ENCODE data around the gene ARIH1. TPM values are rescaled to one million over a fixed set of nuclear protein-coding genes. Genes with fewer than 3 reads are reported as not detected.
"Not testable (repeated sequence)": the region's sequence is repeated elsewhere in the genome, so short reads cannot be mapped to it uniquely, and the experiment has no call there.

Gene ARIH1
- total and polyA plus RNA-seq, 8 donors, result 16.1 to 380 (median 29.5) TPM

- intact Hi-C loops (cut with DNase I; ENCODE audit: low total_unique reads), result no loop called here
- Histone ChIP-seq H3K27me3 (no peaks in the 10 kb centered on the region), H3K36me3 (no peaks in the 10 kb centered on the region), H3K4me3 (no peak overlapping the region), H3K27ac (no peak overlapping the region), H3K4me1 (no peaks in the 10 kb centered on the region), H3K9me3 (no peaks in the 10 kb centered on the region)
- no peak for DNase-seq
- 87 to 96% (median 91%) methylated on average over 3 of the region's 3 CpGs for WGBS, 5 donors
- no peak for TF ChIP-seq EP300 (IDR thresholded peaks at IDR 0.05)
- TF ChIP-seq POLR2A (IDR thresholded peaks at IDR 0.05), result no peak
- no peak for TF ChIP-seq CTCF (IDR thresholded peaks at IDR 0.05)
- TF ChIP-seq POLR2AphosphoS5 (IDR thresholded peaks at IDR 0.05), result no peak
Measured at GRCh38 chr15:72614810-72615532, 140.8 kb downstream of the ARIH1 start.

DNA sequence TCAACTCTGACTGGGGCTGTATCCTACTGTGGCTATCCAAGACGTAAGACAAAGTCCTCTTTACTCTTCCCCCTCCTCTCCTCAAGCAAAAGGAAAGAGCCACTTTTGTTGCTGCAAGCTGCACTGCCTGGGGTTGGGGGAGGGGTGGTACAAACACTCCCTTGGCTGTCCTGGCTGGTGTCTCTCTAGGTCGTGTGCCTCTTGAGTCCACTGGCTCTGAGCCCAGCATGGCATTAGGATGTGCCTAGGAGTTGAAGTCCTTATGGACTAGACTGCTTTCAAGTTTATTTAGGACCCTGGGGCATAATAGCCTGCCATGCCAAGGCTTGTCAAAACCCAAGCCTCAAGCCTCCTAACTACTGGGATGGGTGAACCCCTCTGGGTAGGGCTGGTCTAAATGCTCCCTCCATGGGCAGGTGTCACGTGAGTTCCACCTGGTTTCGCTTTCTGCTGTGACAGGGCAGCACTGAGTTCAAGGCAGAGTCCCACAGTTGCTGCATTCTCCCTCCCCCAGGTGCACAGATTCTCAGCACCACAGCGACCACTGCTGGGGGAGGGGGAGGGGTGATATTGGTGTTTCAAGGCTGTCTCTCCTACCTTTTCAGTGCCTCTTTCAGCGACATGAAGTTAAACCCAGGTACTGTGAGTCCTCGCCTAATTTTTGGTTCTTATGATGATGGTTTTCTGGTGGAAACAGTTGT, 141.6 kb downstream of the ARIH1 start:
- WGBS, 5 donors, result 48 to 57% (median 55%) methylated on average over 3 to 7 of the region's 7 CpGs
- H3K27ac ChIP-seq; H3K4me3 ChIP-seq; intact Hi-C loops (cut with DNase I; ENCODE audit: low total_unique reads); H3K4me1 ChIP-seq; H3K9me3 ChIP-seq; H3K27me3 ChIP-seq; H3K36me3 ChIP-seq: not testable (repeated sequence)
- DNase-seq, result peak in 1 of 2 donors; percentile 16

GRCh38 chr15:72616491-72617210, 142.5 kb downstream of the ARIH1 start:
- H3K4me1 ChIP-seq, result no peaks in the 10 kb centered on the region
- no peaks in the 10 kb centered on the region for H3K36me3 ChIP-seq
- no peak overlapping the region for H3K4me3 ChIP-seq
- WGBS, 5 donors, result 81 to 91% (median 86%) methylated on average over 10 of the region's 10 CpGs
- no peak for DNase-seq
- no peaks in the 10 kb centered on the region for H3K9me3 ChIP-seq
- no peak overlapping the region for H3K27ac ChIP-seq
- no peak for TF ChIP-seq POLR2A (IDR thresholded peaks at IDR 0.05)
- no peak for TF ChIP-seq POLR2AphosphoS5 (IDR thresholded peaks at IDR 0.05)
- no peak for TF ChIP-seq EP300 (IDR thresholded peaks at IDR 0.05)
- TF ChIP-seq CTCF (IDR thresholded peaks at IDR 0.05), result no peak
- intact Hi-C loops (cut with DNase I; ENCODE audit: low total_unique reads), result no loop called here
- H3K27me3 ChIP-seq, result no peaks in the 10 kb centered on the region

DNA sequence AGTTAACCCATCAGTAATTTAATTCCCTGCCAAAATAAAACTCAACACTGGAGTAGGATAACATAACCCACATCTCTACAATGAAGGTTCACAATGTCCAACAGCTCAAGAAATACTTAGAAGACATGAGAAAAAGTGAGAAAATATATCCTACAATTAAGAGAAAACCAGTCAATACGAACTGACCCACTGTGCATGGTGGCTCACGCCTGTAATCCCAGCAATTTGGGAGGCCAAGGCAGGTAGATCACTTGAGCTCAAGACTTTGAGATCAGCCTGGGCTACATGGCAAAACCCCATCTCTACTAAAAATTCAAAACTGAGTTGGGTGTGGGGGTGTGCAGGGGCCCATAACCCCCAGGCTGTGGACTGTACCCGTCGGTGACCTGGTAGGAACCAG, 149.7 kb downstream of the ARIH1 start:
- WGBS, 5 donors, result 88 to 96% (median 94%) methylated on average over 4 of the region's 4 CpGs
- intact Hi-C loops (cut with DNase I; ENCODE audit: low total_unique reads), result loop anchor here (10.0 kb wide), 1 partner anchor 51 kb away; no protein-coding TSS in a partner anchor
- H3K4me3 ChIP-seq, H3K27me3 ChIP-seq, H3K27ac ChIP-seq, H3K9me3 ChIP-seq, DNase-seq, H3K4me1 ChIP-seq, H3K36me3 ChIP-seq: not testable (repeated sequence)

GRCh38 chr15:72626153-72626552, 152.0 kb downstream of the ARIH1 start:
- not testable (repeated sequence) for H3K27ac ChIP-seq, H3K36me3 ChIP-seq, H3K9me3 ChIP-seq, H3K4me1 ChIP-seq, H3K27me3 ChIP-seq, DNase-seq, H3K4me3 ChIP-seq
- WGBS, 5 donors, result 65 to 76% (median 71%) methylated on average over 3 of the region's 3 CpGs
- intact Hi-C loops (cut with DNase I; ENCODE audit: low total_unique reads), result loop anchor here (10.0 kb wide), 1 partner anchor 49 kb away; no protein-coding TSS in a partner anchor

- not testable (repeated sequence) for DNase-seq, H3K27me3 ChIP-seq, H3K4me1 ChIP-seq, H3K27ac ChIP-seq, H3K9me3 ChIP-seq, H3K4me3 ChIP-seq, H3K36me3 ChIP-seq
- WGBS, 5 donors, result 72 to 89% (median 84%) methylated on average over 10 to 11 of the region's 11 CpGs
- intact Hi-C loops (cut with DNase I; ENCODE audit: low total_unique reads), result loop anchor here (10.0 kb wide), 1 partner anchor 46 kb away; no protein-coding TSS in a partner anchor
Measured at GRCh38 chr15:72628249-72629067, 154.3 kb downstream of the ARIH1 start.

DNA sequence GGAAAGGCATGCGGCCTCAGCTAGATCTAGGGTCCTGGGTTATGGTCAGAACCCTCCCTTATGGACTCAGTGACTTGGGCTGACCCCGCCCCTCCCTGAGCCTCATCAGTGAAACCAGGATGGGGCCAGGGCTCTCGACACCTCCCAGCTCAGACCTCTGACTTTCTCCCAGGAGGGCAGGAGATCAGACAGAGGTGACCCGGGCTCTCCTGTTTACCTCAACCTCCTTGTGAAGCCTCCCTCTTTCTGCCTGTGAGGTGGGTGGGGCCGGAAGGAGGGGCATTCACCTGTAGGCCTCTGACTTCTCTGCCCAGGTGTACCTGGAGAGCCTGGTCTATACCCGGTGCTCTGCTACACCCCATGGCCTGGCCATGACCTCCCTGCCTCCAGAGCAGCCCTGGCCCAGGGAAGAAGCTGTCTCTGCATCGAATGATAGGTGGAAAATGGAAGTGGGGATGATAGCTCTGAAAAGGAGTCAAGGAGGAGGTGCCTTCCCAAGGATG, 155.0 kb downstream of the ARIH1 start:
- intact Hi-C loops (cut with DNase I; ENCODE audit: low total_unique reads), result loop anchor here (10.0 kb wide), 1 partner anchor 46 kb away; no protein-coding TSS in a partner anchor
- not testable (repeated sequence) for H3K27me3 ChIP-seq, H3K4me3 ChIP-seq, H3K36me3 ChIP-seq, H3K9me3 ChIP-seq, H3K27ac ChIP-seq, H3K4me1 ChIP-seq, DNase-seq
- WGBS, 5 donors, result 64 to 76% (median 71%) methylated on average over 5 to 7 of the region's 7 CpGs
